ENCODE results near the gene TUFM.
"Not testable (repeated sequence)": the region's sequence is repeated elsewhere in the genome, so short reads cannot be mapped to it uniquely, and the experiment has no call there.

TUFM gene

GRCh38 chr16:28838558-28838918 lies 7.6 kb downstream of the TUFM start:
- no peak for DNase-seq

- DNase-seq = no peak
Observed at GRCh38 chr16:28837672-28838557, 8.2 kb downstream of the TUFM start.

DNA sequence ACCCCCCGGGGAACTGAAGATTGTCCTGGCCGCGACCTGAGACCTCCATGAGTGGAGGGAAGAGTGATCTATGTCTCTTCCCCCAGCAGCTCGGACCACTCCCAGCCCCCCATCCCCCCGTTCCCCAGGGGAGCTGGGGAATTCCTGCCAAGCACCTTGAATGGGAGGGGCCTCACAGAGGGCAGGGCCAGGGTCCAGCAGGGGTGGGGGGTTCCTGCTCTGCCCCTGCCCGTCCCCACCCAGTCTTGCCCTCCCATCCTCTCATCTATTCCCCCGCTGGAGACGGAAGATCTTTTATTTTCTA lies 9.4 kb downstream of the TUFM start:
- DNase-seq = no peak

GRCh38 chr16:28835864-28836760 lies 10.0 kb downstream of the TUFM start:
- no peak for DNase-seq

- DNase-seq = no peak
Observed at GRCh38 chr16:28834873-28835863, 11.0 kb downstream of the TUFM start.

DNA sequence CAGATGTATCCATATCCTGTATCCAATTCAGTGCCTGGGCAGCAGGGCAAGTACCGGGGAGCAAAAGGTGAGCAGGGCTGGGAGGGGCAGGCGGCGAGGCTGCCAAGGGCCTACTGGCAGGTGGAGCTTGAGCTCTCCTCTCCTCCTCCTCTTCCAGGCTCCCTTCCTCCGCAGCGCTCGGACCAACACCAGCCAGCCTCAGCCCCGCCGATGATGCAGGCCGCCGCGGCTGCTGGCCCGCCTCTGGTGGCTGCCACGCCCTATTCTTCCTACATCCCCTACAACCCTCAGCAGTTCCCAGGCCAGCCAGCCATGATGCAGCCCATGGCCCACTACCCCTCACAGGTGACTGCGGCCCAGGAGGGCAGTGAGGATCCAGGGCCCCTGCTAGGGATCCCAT lies 11.8 kb downstream of the TUFM start:
- no peak for DNase-seq

- DNase-seq = no peak
Observed at GRCh38 chr16:28830531-28830930, 15.6 kb downstream of the TUFM start.

- no peak for DNase-seq
Observed at GRCh38 chr16:28829747-28830146, 16.4 kb downstream of the TUFM start.

GRCh38 chr16:28826141-28826540 lies 20.0 kb downstream of the TUFM start:
- no peak for DNase-seq

GRCh38 chr16:28824717-28824973 lies 21.5 kb downstream of the TUFM start:
- no peak for DNase-seq

DNA sequence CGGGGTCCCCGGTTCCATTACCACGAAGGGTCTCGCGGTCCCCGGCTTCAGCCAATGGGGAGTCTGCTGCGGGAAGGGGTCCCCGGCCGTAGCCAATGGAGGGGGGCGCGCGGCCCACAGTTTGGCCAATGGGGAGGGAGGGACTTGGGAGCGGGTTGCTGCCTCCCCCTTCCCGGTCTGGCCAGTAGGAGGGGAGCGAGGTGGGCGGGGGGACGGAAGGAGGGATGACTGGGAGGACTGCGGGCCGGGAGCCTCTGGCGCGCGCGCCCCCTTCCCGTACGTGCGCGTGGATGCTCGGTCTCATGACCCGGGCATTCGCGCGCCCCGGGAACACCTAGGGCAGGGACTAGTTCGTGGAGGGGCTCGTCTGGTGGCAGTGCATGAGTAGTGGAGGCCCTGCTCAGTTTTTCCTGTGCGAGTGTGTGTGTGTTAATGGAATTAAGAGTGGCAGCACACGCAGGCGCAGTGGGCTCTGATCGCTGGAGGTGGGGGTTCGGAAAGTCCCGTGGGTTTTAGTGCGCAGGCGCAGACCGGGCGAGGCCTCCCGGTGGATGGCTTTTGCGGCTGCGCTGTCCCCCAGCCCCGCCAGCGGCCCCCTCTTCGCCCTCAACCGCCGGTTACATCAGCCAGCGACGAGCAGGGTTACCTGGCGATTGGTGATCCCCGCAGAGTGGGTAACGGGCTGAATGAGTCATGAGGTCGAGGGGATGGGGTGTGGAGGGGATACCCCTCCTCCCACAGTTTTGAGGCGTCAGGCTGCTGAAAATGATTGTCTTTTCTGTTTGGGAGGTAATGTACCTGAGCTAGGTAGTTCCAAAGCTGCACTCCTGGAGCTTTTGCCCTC lies 22.1 kb downstream of the TUFM start:
- DNase-seq = peak; percentile 98

- DNase-seq = no peak
Observed at GRCh38 chr16:28823291-28823872, 22.8 kb downstream of the TUFM start.

GRCh38 chr16:28822520-28823290 lies 23.4 kb downstream of the TUFM start, which contains the start of gene ATXN2L:
TSS of gene ATXN2L (plus strand) at chr16:28822999. CDS start at chr16:28823260, 261 bp downstream.
- peak; percentile 85 for DNase-seq

- no peak for DNase-seq
Observed at GRCh38 chr16:28821874-28822519, 24.2 kb downstream of the TUFM start.

GRCh38 chr16:28820546-28820945 lies 25.6 kb downstream of the TUFM start:
- not testable (repeated sequence) for DNase-seq

DNA sequence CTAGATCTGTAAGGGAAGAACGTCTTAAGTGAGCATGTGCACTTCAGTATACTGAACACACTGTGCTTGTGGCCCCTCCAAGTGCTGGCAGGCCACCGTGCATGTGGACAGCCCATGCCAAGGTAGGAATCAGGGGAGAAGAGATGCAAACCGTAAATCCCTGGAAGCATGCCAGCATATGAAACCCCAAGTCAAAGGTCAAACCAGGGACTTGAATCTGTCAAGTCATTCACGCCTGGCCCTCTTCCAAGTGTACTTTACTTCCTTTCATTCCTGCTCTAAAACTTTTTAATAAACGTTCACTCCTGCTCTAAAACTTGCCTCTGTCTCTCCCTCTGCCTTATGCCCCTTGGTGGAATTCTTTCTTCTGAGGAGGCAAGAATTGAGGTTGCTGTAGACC lies 26.1 kb downstream of the TUFM start:
- no peak for DNase-seq

GRCh38 chr16:28807445-28808120 lies 38.6 kb downstream of the TUFM start:
- DNase-seq = not testable (repeated sequence)

GRCh38 chr16:28802235-28803019 lies 43.7 kb downstream of the TUFM start:
- DNase-seq = not testable (repeated sequence)
